NOMO-1 treated with DMSO at 0.1 percent for 48 hours (cell line): Measurements from ENCODE around the gene SARDH.

Experiments
- DNase-seq: peaks from one replicate; lab custom pipeline; 2025; ENCODE audit not compliant: unreplicated experiment; lab: John Stamatoyannopoulos, UW

SARDH gene

GRCh38 chr9:133653638-133654037 lies 84.5 kb downstream of the SARDH start:
- no peak for DNase-seq

DNA sequence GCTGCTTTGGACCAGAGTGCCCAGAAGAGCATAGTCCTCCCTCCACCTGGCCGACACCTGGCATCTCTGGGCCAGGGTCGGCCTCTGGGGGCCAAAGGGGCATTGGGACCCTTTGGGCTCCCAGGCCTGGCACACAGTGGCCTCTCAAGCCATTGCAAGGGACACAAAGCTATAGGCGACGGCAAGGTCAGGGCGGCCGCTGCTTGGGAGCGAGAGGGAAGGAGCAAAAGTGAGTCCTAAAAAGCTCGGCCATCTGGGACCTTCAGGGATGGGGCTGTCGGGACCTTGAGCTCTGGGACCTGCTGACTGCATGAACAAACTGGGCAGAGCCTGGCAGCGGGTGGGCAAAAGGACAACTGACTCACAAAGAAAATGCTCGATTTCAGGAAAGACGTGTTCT lies 88.1 kb downstream of the SARDH start:
- no peak for DNase-seq

- no peak for DNase-seq
Observed at GRCh38 chr9:133649194-133649593, 89.0 kb downstream of the SARDH start.

GRCh38 chr9:133647765-133648469 lies 90.2 kb downstream of the SARDH start:
- no peak for DNase-seq

DNA sequence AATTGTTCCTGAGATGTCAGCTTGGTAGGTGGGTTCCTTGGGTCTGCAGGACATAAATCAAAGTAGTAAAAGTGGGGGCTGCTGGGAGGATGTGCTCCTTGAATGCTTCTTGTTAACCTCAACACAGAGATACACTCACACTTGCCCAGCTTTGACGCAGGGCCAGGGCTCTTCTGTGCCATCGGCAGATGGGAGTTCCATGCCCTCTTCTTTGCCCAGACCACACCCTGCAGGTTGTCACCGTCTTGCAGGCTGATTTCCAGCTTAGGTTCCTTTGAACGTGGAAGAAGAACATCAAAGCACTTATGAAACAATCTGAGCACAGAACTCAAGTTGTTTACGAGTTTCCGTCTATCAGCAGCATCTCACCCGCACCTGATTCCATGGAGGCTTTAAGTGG lies 91.0 kb downstream of the SARDH start:
- no peak for DNase-seq

GRCh38 chr9:133645021-133645765 lies 93.0 kb downstream of the SARDH start:
- DNase-seq: no peak

DNA sequence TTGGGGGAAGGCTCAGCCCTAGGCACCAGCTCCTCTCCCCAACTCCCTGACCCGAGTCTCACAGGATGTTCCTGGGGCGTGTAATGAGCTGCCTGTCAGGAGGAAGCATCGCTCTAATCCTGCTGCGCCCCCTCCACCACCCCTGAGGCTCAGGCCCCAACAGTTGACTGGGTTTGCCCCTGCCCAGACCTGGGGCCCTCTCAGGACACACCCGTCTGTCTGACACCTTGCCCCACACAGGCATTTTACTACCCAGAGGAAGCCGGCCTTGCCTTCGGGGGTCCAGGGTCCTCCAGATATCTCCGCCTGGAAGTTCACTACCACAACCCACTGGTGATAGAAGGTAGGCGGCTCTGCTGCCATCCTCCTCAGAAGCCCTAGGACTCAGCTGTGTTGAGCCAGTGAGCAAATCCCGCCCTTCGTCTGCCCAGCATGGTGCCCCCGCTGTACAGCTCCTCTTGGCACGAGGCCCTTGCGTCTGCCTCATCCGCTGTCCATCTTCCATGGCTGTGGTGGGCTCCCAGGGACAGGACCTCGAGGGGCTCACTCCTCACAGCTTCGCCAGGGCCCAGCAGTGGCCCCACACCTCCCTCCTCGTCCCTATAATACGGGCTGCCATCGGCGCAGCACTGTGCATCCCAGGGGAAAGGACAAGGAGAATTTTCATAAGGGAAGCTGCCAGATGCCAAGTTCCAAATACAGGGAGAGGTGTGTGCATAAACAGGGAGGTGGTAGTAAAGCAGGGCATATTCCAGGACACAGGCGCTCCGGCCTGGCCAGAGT lies 94.0 kb downstream of the SARDH start:
- DNase-seq: no peak

DNA sequence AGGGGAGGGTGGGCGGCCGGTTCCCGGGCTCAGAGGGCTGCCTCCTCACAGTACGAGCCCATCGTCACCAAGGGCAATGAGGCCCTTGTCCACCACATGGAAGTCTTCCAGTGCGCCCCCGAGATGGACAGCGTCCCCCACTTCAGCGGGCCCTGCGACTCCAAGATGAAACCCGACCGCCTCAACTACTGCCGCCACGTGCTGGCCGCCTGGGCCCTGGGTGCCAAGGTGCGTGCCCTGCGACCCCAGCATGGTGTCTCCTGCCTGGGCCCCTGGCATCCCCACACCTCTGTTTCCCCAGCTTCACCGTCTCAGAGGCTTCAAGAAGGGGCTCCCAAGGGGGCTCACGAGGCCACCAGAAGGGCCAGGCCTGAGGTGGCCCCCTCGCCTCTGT lies 94.8 kb downstream of the SARDH start:
- no peak for DNase-seq

GRCh38 chr9:133642708-133643361 lies 95.3 kb downstream of the SARDH start:
- DNase-seq: no peak

- no peak for DNase-seq
Observed at GRCh38 chr9:133641861-133642595, 96.1 kb downstream of the SARDH start.

DNA sequence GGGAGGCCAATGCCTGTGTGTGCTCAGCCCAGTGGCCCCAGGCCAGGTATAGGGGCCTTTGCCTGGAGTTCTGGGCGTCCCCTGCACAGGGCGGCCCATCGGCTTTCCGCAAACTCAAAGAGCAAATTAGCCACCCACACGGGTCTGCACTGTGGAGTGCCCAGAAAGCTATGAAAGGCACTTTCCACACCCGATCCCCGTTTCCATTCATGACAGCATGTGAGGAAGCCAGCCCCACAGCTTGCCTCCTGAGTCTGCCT lies 96.8 kb downstream of the SARDH start:
- no peak for DNase-seq

- DNase-seq: no peak
Observed at GRCh38 chr9:133640580-133641395, 97.4 kb downstream of the SARDH start.

DNA sequence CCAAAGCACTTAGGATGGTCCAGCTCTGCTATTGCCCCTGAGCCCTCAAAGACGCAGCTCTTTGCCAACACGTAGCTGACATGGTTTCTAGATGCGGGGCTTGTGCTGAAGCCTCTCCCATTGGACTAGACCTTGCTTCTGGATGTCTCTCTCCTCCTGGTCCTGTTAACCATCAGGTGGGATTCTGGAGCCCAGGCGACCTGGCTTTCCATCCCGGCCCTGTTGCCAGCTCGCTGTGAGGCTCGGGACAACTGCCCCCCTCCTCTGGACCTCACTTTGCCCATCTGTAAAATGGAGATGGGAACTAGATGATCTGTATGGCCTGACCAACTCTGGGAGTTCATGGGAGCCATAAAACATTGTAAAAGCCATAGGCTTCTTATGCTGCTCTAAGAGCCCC lies 98.0 kb downstream of the SARDH start:
- no peak for DNase-seq

GRCh38 chr9:133639613-133640012 lies 98.5 kb downstream of the SARDH start:
- DNase-seq: no peak

DNA sequence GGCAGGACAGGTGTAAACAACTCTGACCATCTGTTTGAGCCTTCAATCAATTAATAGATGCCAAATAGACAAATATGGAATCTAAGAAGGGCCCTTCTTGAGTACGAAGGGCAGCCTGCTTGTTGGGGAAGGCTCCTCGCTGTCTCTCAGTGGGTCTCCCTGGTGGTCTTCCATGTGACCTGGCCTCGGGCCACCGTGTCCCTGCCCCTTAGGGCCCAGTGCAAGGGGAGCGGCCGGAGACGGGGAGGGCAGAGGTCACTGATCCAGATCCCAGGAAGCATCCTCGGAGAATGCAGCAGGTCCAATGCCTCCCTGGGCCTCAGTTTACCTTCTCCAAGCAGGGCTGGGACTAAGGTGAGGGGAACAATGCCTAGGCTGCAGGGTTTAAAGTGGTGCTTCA lies 99.4 kb downstream of the SARDH start:
- DNase-seq: no peak

GRCh38 chr9:133638076-133638475 lies 100.1 kb downstream of the SARDH start:
- no peak for DNase-seq

GRCh38 chr9:133637451-133638055 lies 100.6 kb downstream of the SARDH start:
- DNase-seq: no peak

DNA sequence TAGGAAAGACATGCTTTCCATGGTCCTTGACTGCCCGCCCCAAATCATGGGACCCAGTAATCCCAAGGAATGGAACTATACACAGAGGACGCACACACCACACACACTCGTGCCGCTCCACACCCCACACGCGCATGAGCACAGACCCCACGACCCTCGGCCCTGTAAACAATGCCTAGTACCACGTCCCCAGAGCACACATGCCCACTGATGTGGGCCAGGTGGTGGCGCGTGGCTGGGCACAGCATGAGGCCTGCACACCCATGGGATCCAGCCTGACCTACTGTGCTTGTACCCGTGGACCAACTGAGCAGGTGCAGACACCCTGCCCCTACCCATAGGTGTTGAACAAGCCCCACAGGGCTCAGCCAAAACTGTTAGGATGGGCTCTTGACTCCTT lies 101.2 kb downstream of the SARDH start:
- DNase-seq: no peak
